Measurements from ENCODE around the gene MBOAT1.

MBOAT1 gene

DNA sequence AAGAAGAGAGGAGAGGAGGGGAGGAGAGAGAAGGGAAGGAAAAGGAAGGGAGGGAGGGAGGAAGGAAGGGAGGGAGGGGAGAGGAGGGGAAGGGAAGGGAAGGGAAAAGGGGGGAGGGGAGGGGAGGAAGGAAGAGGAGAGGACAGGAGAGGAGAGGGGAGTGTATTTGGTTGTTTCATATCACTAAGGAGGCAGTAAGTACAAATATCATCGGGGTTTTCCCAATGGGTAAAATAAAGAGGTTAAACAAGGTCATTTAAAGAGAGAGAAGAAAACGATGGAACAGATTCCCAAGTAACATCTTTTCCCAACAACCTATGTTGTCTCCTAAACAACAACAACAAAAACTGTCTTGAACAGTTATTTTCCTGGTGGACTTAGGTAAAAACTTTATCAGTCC is 43.6 kb downstream of the MBOAT1 start:
- no peaks in the 10 kb centered on the region for H3K27me3 ChIP-seq (ENCODE audit: low read depth, low read length)
- no peaks in the 10 kb centered on the region for H3K36me3 ChIP-seq (ENCODE audit: control insufficient read depth in 1 of 2, insufficient read depth in 2 of 2, low read length in 2 of 2)
- H3K27ac ChIP-seq (ENCODE audit: low read length): no peak overlapping the region
- peaks cover 6 to 9% of the 10 kb centered on the region in 2 donors for H3K4me1 ChIP-seq (ENCODE audit: control insufficient read depth in 1 of 2, insufficient read depth in 2 of 2, low read length in 2 of 2)
- H3K4me3 ChIP-seq (ENCODE audit: low read depth in 1 of 2, low read length in 2 of 2): no peak overlapping the region
- no peaks in the 10 kb centered on the region for H3K9me3 ChIP-seq (ENCODE audit: control insufficient read depth in 1 of 2, low read length in 2 of 2)

DNA sequence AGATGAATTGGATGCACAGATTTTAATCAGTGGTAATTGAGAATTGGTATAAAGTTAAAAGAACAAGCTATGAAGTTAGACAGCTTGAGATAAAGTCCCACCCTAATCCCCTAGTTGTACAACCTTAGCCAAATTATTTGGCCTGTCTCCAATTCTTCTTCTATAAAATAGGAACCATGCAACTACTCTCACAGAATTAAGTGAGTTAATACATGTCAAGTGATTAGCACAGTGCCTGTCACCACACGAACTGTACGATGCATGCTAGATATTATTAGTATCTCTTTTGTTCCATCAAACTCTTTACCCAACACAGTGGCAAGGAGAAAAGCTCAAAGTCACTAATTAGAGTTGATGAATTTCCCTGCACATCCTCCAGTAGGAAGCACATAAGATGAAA is 44.7 kb downstream of the MBOAT1 start:
- peaks cover 0 to under 1% of the 10 kb centered on the region in 2 donors for H3K36me3 ChIP-seq (ENCODE audit: control insufficient read depth in 1 of 2, insufficient read depth in 2 of 2, low read length in 2 of 2)
- no peak overlapping the region for H3K4me3 ChIP-seq (ENCODE audit: low read depth in 1 of 2, low read length in 2 of 2)
- H3K9me3 ChIP-seq (ENCODE audit: control insufficient read depth in 1 of 2, low read length in 2 of 2): no peaks in the 10 kb centered on the region
- no peak overlapping the region for H3K27ac ChIP-seq (ENCODE audit: low read length)
- no peaks in the 10 kb centered on the region for H3K27me3 ChIP-seq (ENCODE audit: low read depth, low read length)
- peaks cover 6 to 9% of the 10 kb centered on the region in 2 donors for H3K4me1 ChIP-seq (ENCODE audit: control insufficient read depth in 1 of 2, insufficient read depth in 2 of 2, low read length in 2 of 2)

DNA sequence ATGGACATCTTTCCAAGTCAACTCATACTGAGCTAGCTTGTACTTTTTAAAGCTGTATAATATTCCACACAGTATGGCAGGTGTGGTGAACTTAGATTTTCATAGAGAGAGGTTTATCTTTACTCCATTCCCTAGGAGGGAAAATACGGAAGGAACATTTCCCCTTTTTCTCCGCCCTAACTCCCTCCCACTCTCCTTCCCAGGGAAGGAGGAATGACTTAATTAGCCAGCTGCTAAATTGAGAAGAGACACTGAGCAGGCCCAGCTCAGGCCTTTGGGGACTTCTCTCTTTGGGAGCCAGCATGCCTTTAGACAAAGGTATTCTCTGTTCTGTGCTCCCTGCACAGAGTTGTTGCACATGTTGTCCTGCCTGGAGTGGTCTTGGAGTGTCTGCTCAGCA is 46.1 kb downstream of the MBOAT1 start:
- H3K4me3 ChIP-seq (ENCODE audit: low read depth in 1 of 2, low read length in 2 of 2): no peak overlapping the region
- no peak overlapping the region for H3K27ac ChIP-seq (ENCODE audit: low read length)
- H3K9me3 ChIP-seq (ENCODE audit: control insufficient read depth in 1 of 2, low read length in 2 of 2): no peaks in the 10 kb centered on the region
- peaks cover 6 to 9% of the 10 kb centered on the region in 2 donors for H3K4me1 ChIP-seq (ENCODE audit: control insufficient read depth in 1 of 2, insufficient read depth in 2 of 2, low read length in 2 of 2)
- H3K27me3 ChIP-seq (ENCODE audit: low read depth, low read length): no peaks in the 10 kb centered on the region
- H3K36me3 ChIP-seq (ENCODE audit: control insufficient read depth in 1 of 2, insufficient read depth in 2 of 2, low read length in 2 of 2): peaks cover 0 to 3% of the 10 kb centered on the region in 2 donors

DNA sequence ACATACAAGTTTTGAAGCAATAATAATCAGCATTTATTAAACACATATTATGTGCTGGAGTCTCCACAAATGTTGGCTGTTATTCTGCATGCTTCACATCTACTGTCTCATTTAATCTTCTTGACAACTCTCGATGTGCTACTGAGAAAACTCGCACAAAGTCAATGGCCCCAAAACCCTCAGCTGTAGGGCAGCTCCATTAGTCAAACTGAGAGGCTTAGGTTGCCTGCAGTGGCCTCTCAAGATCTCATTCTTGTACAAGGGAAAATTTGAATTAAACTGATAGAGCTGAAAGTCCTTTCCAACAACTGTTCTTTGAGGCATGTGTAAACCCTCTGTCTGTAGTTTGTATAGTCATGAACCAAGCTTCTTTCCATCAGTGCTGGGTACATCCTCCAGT is 49.8 kb downstream of the MBOAT1 start:
- no peaks in the 10 kb centered on the region for H3K9me3 ChIP-seq (ENCODE audit: control insufficient read depth in 1 of 2, low read length in 2 of 2)
- peaks cover 0 to 3% of the 10 kb centered on the region in 2 donors for H3K4me1 ChIP-seq (ENCODE audit: control insufficient read depth in 1 of 2, insufficient read depth in 2 of 2, low read length in 2 of 2)
- no peak overlapping the region for H3K27ac ChIP-seq (ENCODE audit: low read length)
- peaks cover 0 to 3% of the 10 kb centered on the region in 2 donors for H3K36me3 ChIP-seq (ENCODE audit: control insufficient read depth in 1 of 2, insufficient read depth in 2 of 2, low read length in 2 of 2)
- no peak overlapping the region for H3K4me3 ChIP-seq (ENCODE audit: low read depth in 1 of 2, low read length in 2 of 2)
- no peaks in the 10 kb centered on the region for H3K27me3 ChIP-seq (ENCODE audit: low read depth, low read length)

DNA sequence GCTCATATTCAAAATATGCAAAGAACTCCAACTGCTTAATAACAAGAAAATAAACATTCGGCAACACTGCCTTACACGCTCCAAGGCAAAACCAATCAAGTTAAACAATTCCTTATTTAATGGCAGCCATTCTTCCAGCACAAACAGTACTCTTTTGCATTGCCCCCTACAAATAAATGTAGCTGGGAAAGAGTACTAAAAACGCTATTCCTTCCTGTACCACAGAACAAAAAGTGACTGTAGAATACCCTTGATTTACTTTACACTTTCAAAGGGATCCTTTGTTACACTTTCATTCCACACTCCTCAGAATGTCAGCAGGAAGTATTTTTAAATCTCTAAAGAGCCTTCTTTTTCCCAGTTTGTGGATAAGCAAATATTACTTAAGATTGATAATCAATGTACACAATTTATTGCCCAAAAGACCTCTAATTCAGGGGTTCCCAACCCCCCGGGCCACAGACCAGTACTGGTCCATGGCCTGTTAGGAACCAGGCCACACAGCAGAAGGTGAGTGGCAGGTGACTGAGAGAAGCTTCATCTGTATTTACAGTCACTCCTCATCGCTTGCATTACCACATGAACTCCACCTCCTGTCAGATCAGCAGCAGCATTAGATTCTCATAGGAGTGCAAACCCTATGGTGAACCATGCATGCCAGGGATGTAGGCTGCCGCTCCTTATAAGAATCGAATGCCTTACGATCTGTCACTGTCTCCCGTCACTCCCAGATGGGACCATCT is 51.6 kb downstream of the MBOAT1 start:
- Histone ChIP-seq H3K4me1 (ENCODE audit: control insufficient read depth in 1 of 2, insufficient read depth in 2 of 2, low read length in 2 of 2) (peaks cover 0 to 3% of the 10 kb centered on the region in 2 donors), H3K36me3 (ENCODE audit: control insufficient read depth in 1 of 2, insufficient read depth in 2 of 2, low read length in 2 of 2) (peaks cover 0 to 3% of the 10 kb centered on the region in 2 donors), H3K4me3 (ENCODE audit: low read depth in 1 of 2, low read length in 2 of 2) (no peak overlapping the region), H3K9me3 (ENCODE audit: control insufficient read depth in 1 of 2, low read length in 2 of 2) (no peaks in the 10 kb centered on the region), H3K27ac (ENCODE audit: low read length) (no peak overlapping the region), H3K27me3 (ENCODE audit: low read depth, low read length) (no peaks in the 10 kb centered on the region)

DNA sequence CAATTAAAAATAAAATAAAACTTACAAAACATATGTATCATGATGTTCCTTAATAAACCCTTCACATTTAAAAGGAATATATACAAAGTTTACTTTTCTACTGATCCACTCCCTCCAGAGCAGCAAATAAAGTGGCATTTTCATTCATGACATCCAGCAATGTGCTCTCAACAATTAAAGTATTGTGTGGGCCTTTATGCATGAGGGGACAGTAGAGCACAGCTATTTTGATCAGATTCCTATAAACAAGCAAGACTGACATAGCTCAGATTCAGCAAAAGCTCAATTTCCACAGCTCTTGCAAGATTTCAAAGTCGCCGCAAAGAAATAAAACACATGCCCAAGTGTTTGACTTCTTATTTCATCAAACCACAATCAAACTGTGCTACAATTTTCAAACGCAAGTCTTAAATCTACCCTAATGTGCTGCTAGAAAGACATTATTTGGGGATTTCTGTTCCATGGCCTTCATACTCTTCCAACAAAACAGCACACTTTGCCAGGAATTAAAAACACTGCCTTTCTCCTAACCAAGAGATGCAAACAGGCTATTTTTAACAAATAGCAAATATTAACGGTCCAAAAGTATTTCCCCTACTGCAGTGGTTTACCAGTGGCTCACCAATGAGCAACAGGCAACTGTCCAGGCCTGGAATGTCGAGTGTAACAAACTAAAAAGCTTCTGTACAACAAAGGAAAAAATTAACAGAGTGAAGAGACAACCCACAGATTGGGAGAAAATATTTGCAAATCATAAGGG is 52.3 kb downstream of the MBOAT1 start:
- H3K4me1 ChIP-seq (ENCODE audit: control insufficient read depth in 1 of 2, insufficient read depth in 2 of 2, low read length in 2 of 2): peaks cover 0 to 3% of the 10 kb centered on the region in 2 donors
- no peaks in the 10 kb centered on the region for H3K9me3 ChIP-seq (ENCODE audit: control insufficient read depth in 1 of 2, low read length in 2 of 2)
- no peaks in the 10 kb centered on the region for H3K27me3 ChIP-seq (ENCODE audit: low read depth, low read length)
- no peak overlapping the region for H3K4me3 ChIP-seq (ENCODE audit: low read depth in 1 of 2, low read length in 2 of 2)
- H3K27ac ChIP-seq (ENCODE audit: low read length): no peak overlapping the region
- peaks cover 0 to 3% of the 10 kb centered on the region in 2 donors for H3K36me3 ChIP-seq (ENCODE audit: control insufficient read depth in 1 of 2, insufficient read depth in 2 of 2, low read length in 2 of 2)

DNA sequence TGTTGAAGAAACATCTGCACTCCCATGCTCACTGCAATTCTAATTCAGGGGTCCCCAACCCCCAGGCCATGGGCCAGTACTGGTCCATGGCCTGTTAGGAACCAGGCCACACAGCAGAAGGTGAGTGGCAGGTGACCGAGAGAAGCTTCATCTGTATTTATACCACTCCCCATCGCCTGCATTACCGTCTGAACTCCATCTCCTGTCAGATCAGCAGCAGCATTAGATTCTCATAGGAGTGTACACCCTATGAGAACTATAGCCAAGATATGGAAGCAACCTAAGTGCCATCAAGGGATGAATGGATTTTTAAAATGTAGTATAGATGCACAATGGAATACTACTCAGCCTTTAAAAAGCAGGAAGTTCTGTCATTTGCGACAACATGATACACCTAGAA is 53.2 kb downstream of the MBOAT1 start:
- H3K27ac ChIP-seq (ENCODE audit: low read length): no peak overlapping the region
- no peaks in the 10 kb centered on the region for H3K9me3 ChIP-seq (ENCODE audit: control insufficient read depth in 1 of 2, low read length in 2 of 2)
- peaks cover 0 to 3% of the 10 kb centered on the region in 2 donors for H3K36me3 ChIP-seq (ENCODE audit: control insufficient read depth in 1 of 2, insufficient read depth in 2 of 2, low read length in 2 of 2)
- H3K4me3 ChIP-seq (ENCODE audit: low read depth in 1 of 2, low read length in 2 of 2): no peak overlapping the region
- H3K4me1 ChIP-seq (ENCODE audit: control insufficient read depth in 1 of 2, insufficient read depth in 2 of 2, low read length in 2 of 2): peaks cover 0 to 3% of the 10 kb centered on the region in 2 donors
- H3K27me3 ChIP-seq (ENCODE audit: low read depth, low read length): no peaks in the 10 kb centered on the region

DNA sequence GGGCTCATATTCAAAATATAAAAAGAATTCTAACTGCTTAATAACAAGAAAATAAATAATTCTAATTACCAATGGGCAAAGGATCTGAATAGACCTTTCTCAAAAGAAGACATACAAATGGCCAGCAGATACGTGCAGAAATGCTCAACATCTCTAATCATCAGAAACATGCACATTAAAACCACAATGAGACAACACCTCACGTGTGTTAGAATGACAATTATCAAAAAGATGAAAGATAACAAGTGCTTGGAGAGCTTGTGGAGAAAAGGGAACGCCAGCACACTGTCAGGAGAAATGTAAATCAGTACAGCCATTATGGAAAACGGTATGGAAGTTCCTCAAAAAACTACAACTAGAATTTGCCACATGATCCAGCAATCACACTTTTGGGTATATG is 53.6 kb downstream of the MBOAT1 start:
- no peak overlapping the region for H3K27ac ChIP-seq (ENCODE audit: low read length)
- no peaks in the 10 kb centered on the region for H3K27me3 ChIP-seq (ENCODE audit: low read depth, low read length)
- no peak overlapping the region for H3K4me3 ChIP-seq (ENCODE audit: low read depth in 1 of 2, low read length in 2 of 2)
- H3K36me3 ChIP-seq (ENCODE audit: control insufficient read depth in 1 of 2, insufficient read depth in 2 of 2, low read length in 2 of 2): peaks cover 0 to 3% of the 10 kb centered on the region in 2 donors
- H3K4me1 ChIP-seq (ENCODE audit: control insufficient read depth in 1 of 2, insufficient read depth in 2 of 2, low read length in 2 of 2): peaks cover 0 to 3% of the 10 kb centered on the region in 2 donors
- H3K9me3 ChIP-seq (ENCODE audit: control insufficient read depth in 1 of 2, low read length in 2 of 2): no peaks in the 10 kb centered on the region

DNA sequence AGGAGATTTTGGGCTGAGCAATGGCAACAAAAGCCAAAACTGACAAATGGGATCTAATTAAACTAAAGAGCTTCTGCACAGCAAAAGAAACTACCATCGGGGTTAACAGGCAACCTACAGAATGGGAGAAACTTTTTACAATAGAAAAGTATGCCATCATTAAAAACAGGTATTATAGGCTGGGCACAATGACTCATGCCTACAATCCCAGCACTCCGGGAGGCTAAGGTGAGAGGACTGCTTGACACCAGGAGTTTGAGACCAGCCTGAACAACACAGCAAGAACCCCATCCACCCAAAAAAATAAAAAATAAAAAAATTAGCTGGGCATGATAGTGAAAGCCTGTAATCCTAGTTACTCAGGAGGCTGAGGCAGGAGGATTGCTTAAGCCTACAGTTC is 55.4 kb downstream of the MBOAT1 start:
- Histone ChIP-seq H3K4me1 (ENCODE audit: control insufficient read depth in 1 of 2, insufficient read depth in 2 of 2, low read length in 2 of 2) (peaks cover 0 to 3% of the 10 kb centered on the region in 2 donors), H3K4me3 (ENCODE audit: low read depth in 1 of 2, low read length in 2 of 2) (no peak overlapping the region)

DNA sequence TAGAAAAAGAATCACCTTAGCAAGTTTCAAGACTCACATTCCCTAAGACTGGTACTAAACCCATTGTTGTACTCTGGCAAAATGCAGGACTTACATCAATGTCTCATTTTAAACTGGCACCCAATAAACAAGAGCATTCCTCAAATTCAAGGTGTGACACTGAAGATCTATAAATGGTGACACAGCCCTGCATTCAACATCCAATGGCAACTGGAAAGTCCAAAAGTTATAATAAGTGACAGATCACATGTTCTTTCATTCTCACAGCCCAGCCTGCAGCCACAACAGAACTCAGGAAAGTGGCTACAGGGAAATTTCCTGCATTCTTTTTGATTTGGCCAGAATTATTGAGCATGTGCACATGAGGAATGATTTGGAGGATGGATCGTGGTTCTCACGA is 57.5 kb downstream of the MBOAT1 start:
- Histone ChIP-seq H3K4me1 (ENCODE audit: control insufficient read depth in 1 of 2, insufficient read depth in 2 of 2, low read length in 2 of 2) (no peaks in the 10 kb centered on the region), H3K4me3 (ENCODE audit: low read depth in 1 of 2, low read length in 2 of 2) (no peak overlapping the region), H3K27me3 (ENCODE audit: low read depth, low read length) (no peaks in the 10 kb centered on the region), H3K36me3 (ENCODE audit: control insufficient read depth in 1 of 2, insufficient read depth in 2 of 2, low read length in 2 of 2) (peaks cover 0 to 4% of the 10 kb centered on the region in 2 donors), H3K27ac (ENCODE audit: low read length) (no peak overlapping the region), H3K9me3 (ENCODE audit: control insufficient read depth in 1 of 2, low read length in 2 of 2) (no peaks in the 10 kb centered on the region)

More for the DNA sequence above, 55.4 kb downstream of the MBOAT1 start:
- Histone ChIP-seq H3K27ac (ENCODE audit: low read length) (no peak overlapping the region), H3K36me3 (ENCODE audit: control insufficient read depth in 1 of 2, insufficient read depth in 2 of 2, low read length in 2 of 2) (peaks cover 0 to under 1% of the 10 kb centered on the region in 2 donors), H3K27me3 (ENCODE audit: low read depth, low read length) (no peaks in the 10 kb centered on the region), H3K9me3 (ENCODE audit: control insufficient read depth in 1 of 2, low read length in 2 of 2) (no peaks in the 10 kb centered on the region)

DNA sequence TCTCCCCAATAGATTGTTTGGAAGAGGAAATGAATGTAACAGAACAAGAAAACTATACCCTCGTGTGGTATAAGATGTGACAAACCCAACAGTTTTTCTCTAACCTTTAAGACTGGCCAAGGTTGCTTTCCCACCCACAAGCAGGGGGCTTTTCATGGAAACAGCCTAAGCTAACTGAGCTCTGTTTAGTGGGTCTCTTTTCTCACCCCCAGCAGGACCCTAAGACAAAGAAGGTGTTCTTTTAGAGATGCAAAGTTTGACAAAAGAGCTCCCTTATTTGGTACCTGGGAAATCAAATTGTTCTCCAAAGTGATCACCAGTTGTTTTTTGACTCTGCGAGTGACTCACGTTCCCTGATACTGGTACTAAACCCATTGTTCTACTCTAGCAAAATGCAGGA is 59.1 kb downstream of the MBOAT1 start:
- H3K4me1 ChIP-seq (ENCODE audit: control insufficient read depth in 1 of 2, insufficient read depth in 2 of 2, low read length in 2 of 2): no peaks in the 10 kb centered on the region
- H3K27me3 ChIP-seq (ENCODE audit: low read depth, low read length): no peaks in the 10 kb centered on the region
- peaks cover 0 to 4% of the 10 kb centered on the region in 2 donors for H3K36me3 ChIP-seq (ENCODE audit: control insufficient read depth in 1 of 2, insufficient read depth in 2 of 2, low read length in 2 of 2)
- no peaks in the 10 kb centered on the region for H3K9me3 ChIP-seq (ENCODE audit: control insufficient read depth in 1 of 2, low read length in 2 of 2)
- no peak overlapping the region for H3K4me3 ChIP-seq (ENCODE audit: low read depth in 1 of 2, low read length in 2 of 2)
- no peak overlapping the region for H3K27ac ChIP-seq (ENCODE audit: low read length)

Data from muscle layer of duodenum (tissue), 2 donors.